Spleen (tissue), 11 donors: ENCODE results near the gene TANGO6. TPM values are rescaled to one million over a fixed set of nuclear protein-coding genes. Genes with fewer than 3 reads are reported as not detected.

Experiments
- DNase-seq: peaks from one replicate; pipeline ENCODE4 v3.0.0-alpha.2; 2020
- H3K27ac ChIP-seq, 8 donors: fragments of 200-600 bp; sonication (generic) in 7 of 8; 1 replicate in 4 of 8; 2 replicates in 4 of 8; pipeline versions ENCODE4 v1.5.0 to v1.8.0; 2016 to 2021; ENCODE audit warnings: inconsistent platforms in 4 of 8, mild to moderate bottlenecking in 4 of 8, moderate library complexity in 1 of 8
- H3K27me3 ChIP-seq, 7 donors: fragments of 200-600 bp; sonication (generic) in 6 of 7; replicated peaks in 1 of 7; 1 replicate in 4 of 7; 2 replicates in 3 of 7; pipeline versions ENCODE4 v1.5.0 to v1.8.0; 2016 to 2021; ENCODE audit warnings: inconsistent platforms in 3 of 7, mild to moderate bottlenecking in 1 of 7
- H3K36me3 ChIP-seq, 6 donors: fragments of 200-600 bp; sonication (generic) in 5 of 6; 1 replicate in 4 of 6; 2 replicates in 2 of 6; pipeline versions ENCODE4 v1.5.0 to v1.8.0; 2016 to 2021; ENCODE audit warnings: inconsistent platforms in 2 of 6
- H3K4me1 ChIP-seq, 6 donors: fragments of 200-600 bp; sonication (generic) in 5 of 6; 1 replicate in 3 of 6; 2 replicates in 3 of 6; pipeline versions ENCODE4 v1.5.0 to v1.8.0; 2016 to 2021; ENCODE audit warnings: inconsistent platforms in 3 of 6
- H3K4me3 ChIP-seq, 8 donors: fragments of 200-600 bp; sonication (generic) in 7 of 8; 1 replicate in 4 of 8; 2 replicates in 4 of 8; pipeline versions ENCODE4 v1.5.0 to v1.8.0; 2016 to 2021; ENCODE audit warnings: inconsistent platforms in 4 of 8, mild to moderate bottlenecking in 4 of 8, moderate library complexity in 2 of 8
- H3K9me3 ChIP-seq, 8 donors: fragments of 200-600 bp; sonication (generic) in 7 of 8; 1 replicate in 4 of 8; 2 replicates in 4 of 8; pipeline versions ENCODE4 v1.5.0 to v1.8.0; 2016 to 2021; ENCODE audit warnings: inconsistent platforms in 4 of 8
- POLR2A ChIP-seq, 3 donors: fragments of 450-650 bp; IDR thresholded peaks; one replicate each; pipeline ENCODE4 v1.5.1; 2017; ENCODE audit warnings: antibody characterized with exemption in 3 of 3, mild to moderate bottlenecking in 1 of 3
- POLR2AphosphoS5 ChIP-seq, 3 donors: sonication (generic); formaldehyde crosslinking; IDR thresholded peaks; one replicate each; pipeline ENCODE4 v1.5.1; 2017; ENCODE audit warnings: antibody characterized with exemption in 3 of 3
- WGBS, 5 donors: extraction: QIAGEN DNeasy Blood & Tissue Kit in 3 of 5; methylation state at CpG; one replicate each; pipeline versions ENCODE4 v1.1.5 to v1.1.7; 2013 to 2018; 5-methylcytosine and 5-hydroxymethylcytosine counted together
- intact Hi-C: fragments of 100-400 bp; cut with DNase I; formaldehyde crosslinking; loops from one replicate; pipeline ENCODE4 v1.15.0; 2023; ENCODE audit warnings: low total_unique reads
- polyA plus RNA-seq, 3 donors: library from polyadenylated mRNA; stranded (reverse); fragments of 200-250 nt; gene quantifications; one replicate each; pipeline ENCODE4 v1.2.1, GENCODE V29; 2013
- total RNA-seq, 7 donors: library from RNA; depleted of rRNA in 3 of 7; stranded (reverse); fragments of >200 nt in 3 of 7; fragmentation: NEBNext Ultra II Directional in 4 of 7; extraction: Animal tissue kit (Norgen Biotek cat#: 25700) in 4 of 7; gene quantifications; one replicate each; pipeline versions ENCODE4 v1.1.0 to v1.2.1, GENCODE V29; 2016 to 2021
- TF ChIP-seq, protein P1 (sequence below), 11 experiments: fragments of 200-600 bp in 7 of 11; fragments of 450-650 bp in 4 of 11; sonication (generic) in 4 of 11; IDR thresholded peaks in 8 of 11; conservative IDR thresholded peaks in 3 of 11; 1 replicate in 7 of 11; 2 replicates in 4 of 11; pipeline versions ENCODE4 v1.4.0 to v1.8.0; 2016 to 2021; ENCODE audit warnings: antibody characterized with exemption in 11 of 11, inconsistent platforms in 4 of 11, mild to moderate bottlenecking in 1 of 11
- donor health status: healthy with polysubstance abuse.
- donor health status: DM: no; HTN: no; CAD: no; lungs with moderate emphysema.
- donor health status: DM: no; HTN: no; CAD: no.
- donor health status: Bipolar disorder and iron deficiency.
- donor health status: healthy.
- donor health status: DM: no; HTN: no; CAD: no.
- donor health status: DM: yes; HTN: yes; CAD: no.

Gene TANGO6
- total and polyA plus RNA-seq, 10 donors, result 1.9 to 35.2 (median 23.0) TPM

GRCh38 chr16:68806422-68806821, 36.9 kb upstream of the TANGO6 start:
- no peaks in the 10 kb centered on the region for H3K27me3 ChIP-seq
- peaks cover 0 to 2% (median 0%) of the 10 kb centered on the region in 6 donors for H3K36me3 ChIP-seq
- no peak overlapping the region for H3K27ac ChIP-seq
- DNase-seq, result no peak
- WGBS, 5 donors, result 78 to 98% (median 86%) methylated on average over 2 of the region's 2 CpGs
- TF ChIP-seq, protein P1, sequence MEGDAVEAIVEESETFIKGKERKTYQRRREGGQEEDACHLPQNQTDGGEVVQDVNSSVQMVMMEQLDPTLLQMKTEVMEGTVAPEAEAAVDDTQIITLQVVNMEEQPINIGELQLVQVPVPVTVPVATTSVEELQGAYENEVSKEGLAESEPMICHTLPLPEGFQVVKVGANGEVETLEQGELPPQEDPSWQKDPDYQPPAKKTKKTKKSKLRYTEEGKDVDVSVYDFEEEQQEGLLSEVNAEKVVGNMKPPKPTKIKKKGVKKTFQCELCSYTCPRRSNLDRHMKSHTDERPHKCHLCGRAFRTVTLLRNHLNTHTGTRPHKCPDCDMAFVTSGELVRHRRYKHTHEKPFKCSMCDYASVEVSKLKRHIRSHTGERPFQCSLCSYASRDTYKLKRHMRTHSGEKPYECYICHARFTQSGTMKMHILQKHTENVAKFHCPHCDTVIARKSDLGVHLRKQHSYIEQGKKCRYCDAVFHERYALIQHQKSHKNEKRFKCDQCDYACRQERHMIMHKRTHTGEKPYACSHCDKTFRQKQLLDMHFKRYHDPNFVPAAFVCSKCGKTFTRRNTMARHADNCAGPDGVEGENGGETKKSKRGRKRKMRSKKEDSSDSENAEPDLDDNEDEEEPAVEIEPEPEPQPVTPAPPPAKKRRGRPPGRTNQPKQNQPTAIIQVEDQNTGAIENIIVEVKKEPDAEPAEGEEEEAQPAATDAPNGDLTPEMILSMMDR (IDR thresholded peaks at IDR 0.05 in 8 of 11, conservative IDR thresholded peaks at IDR 0.05 in 3 of 11), result no peak
- TF ChIP-seq POLR2A (IDR thresholded peaks at IDR 0.05) (no peak), POLR2AphosphoS5 (IDR thresholded peaks at IDR 0.05) (no peak)
- no peaks in the 10 kb centered on the region for H3K9me3 ChIP-seq
- H3K4me3 ChIP-seq, result no peak overlapping the region
- no peaks in the 10 kb centered on the region for H3K4me1 ChIP-seq
- intact Hi-C loops, result no loop called here

DNA sequence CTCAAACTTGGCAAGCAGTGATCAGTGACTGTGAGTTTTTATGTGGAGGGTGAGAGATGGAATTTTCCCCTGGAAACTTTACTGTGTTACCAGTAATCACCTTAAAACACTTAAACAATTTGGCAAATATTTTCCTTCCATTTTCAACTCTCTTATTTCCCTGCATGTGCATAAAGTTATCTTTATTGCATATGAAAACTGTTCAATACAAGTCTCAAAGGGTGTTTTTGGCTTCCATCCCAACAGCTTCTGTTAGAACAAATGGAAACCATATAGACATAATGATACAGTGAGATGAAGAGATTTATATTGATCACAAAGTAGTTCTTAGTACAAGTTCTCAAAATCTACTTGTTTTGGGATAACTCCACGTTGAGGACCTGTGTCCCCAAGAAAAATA, 36.4 kb upstream of the TANGO6 start:
- intact Hi-C loops, result no loop called here
- DNase-seq, result no peak
- H3K27ac ChIP-seq, result no peak overlapping the region
- no peaks in the 10 kb centered on the region for H3K4me1 ChIP-seq
- H3K9me3 ChIP-seq, result no peaks in the 10 kb centered on the region
- peaks cover 0 to 8% (median 0%) of the 10 kb centered on the region in 6 donors for H3K36me3 ChIP-seq
- 59 to 82% (median 66%) methylated on average over 1 of the region's 1 CpG for WGBS, 5 donors
- TF ChIP-seq POLR2A (IDR thresholded peaks at IDR 0.05) (no peak), POLR2AphosphoS5 (IDR thresholded peaks at IDR 0.05) (no peak)
- TF ChIP-seq, protein P1 (IDR thresholded peaks at IDR 0.05 in 8 of 11, conservative IDR thresholded peaks at IDR 0.05 in 3 of 11), result no peak
- no peak overlapping the region for H3K4me3 ChIP-seq
- H3K27me3 ChIP-seq, result no peaks in the 10 kb centered on the region

DNA sequence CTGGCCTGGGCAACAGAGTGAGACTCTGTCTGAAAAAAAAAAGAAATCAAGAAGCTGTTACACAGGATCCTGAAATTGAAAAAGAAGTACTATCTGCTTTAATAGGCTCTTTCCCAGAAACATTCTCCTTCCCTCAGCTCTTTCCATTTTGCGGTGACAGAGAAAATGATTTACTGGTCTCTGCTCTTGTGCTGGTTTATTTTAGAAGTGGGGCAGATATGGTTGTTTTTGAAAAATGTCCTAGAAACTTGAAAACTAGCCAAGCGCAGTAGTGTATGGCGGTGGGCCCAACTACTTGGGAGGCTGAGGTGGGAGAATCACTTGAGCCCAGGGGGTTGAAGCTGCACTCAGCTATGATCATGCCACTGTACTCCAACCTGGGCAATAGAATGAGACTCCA, 28.8 kb upstream of the TANGO6 start:
- no peaks in the 10 kb centered on the region for H3K9me3 ChIP-seq
- H3K27me3 ChIP-seq, result no peaks in the 10 kb centered on the region
- no peak for TF ChIP-seq POLR2A (IDR thresholded peaks at IDR 0.05)
- TF ChIP-seq, protein P1 (IDR thresholded peaks at IDR 0.05 in 8 of 11, conservative IDR thresholded peaks at IDR 0.05 in 3 of 11), result no peak
- no peak for TF ChIP-seq POLR2AphosphoS5 (IDR thresholded peaks at IDR 0.05)
- no peak overlapping the region for H3K4me3 ChIP-seq
- peaks cover 0 to 23% (median 0%) of the 10 kb centered on the region in 6 donors for H3K36me3 ChIP-seq
- H3K4me1 ChIP-seq, result no peaks in the 10 kb centered on the region
- intact Hi-C loops, result no loop called here
- no peak overlapping the region for H3K27ac ChIP-seq
- WGBS, 5 donors, result 92 to 96% (median 95%) methylated on average over 3 of the region's 3 CpGs
- no peak for DNase-seq

DNA sequence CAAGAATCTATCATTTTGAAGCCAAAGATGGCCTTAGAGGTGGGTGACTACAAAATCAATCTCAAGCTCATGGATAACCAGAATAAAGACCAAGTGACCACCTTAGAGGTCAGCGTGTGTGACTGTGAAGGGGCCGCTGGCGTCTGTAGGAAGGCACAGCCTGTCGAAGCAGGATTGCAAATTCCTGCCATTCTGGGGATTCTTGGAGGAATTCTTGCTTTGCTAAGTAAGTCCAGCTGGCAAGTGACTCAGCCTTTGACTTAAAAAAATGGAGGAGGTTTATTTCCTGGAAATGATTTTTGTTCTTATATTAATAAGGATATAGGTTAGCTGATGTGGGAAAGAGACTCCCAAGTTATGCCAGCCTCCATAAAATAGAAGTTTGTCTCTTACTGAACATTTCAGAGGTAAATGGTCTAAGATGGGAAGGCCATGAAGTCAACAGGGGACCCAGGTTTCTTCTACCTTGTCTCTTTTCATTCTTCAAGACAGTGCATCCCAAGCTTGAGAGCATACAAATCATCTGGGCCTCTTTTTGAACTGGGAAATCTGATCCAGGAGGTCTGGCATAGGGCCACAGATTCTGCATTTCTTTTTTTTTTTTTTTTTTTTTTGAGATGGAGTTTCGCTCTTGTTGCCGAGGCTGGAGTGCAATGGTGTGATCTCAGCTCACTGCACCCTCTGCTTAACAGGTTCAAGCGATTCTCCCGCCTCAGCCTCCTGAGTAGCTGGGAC, 19.8 kb upstream of the TANGO6 start:
- H3K9me3 ChIP-seq, result peaks cover 0 to 5% (median 0%) of the 10 kb centered on the region in 8 donors
- H3K27me3 ChIP-seq, result no peaks in the 10 kb centered on the region
- no peak for DNase-seq
- H3K36me3 ChIP-seq, result no peaks in the 10 kb centered on the region
- H3K27ac ChIP-seq, result peak overlapping the region in 2 of 8 donors; percentile 17 to 41
- WGBS, 5 donors, result 86 to 89% (median 89%) methylated on average over 8 of the region's 8 CpGs
- intact Hi-C loops, result no loop called here
- H3K4me3 ChIP-seq, result no peak overlapping the region
- H3K4me1 ChIP-seq, result no peaks in the 10 kb centered on the region
- TF ChIP-seq POLR2A (IDR thresholded peaks at IDR 0.05) (no peak), POLR2AphosphoS5 (IDR thresholded peaks at IDR 0.05) (no peak)
- TF ChIP-seq, protein P1 (IDR thresholded peaks at IDR 0.05 in 8 of 11, conservative IDR thresholded peaks at IDR 0.05 in 3 of 11), result no peak
